IPS-11a (cell line): ENCODE results near the gene GUCY1A2.

ENCODE experiments used
- H3K4me3 ChIP-seq: one replicate; pipeline ENCODE4 v1.5.1; 2013; ENCODE audit warnings: low read depth, low read length, control low read depth

Gene GUCY1A2

GRCh38 chr11:106999196-106999595 lies 19.1 kb downstream of the GUCY1A2 start:
- no peak overlapping the region for H3K4me3 ChIP-seq

DNA sequence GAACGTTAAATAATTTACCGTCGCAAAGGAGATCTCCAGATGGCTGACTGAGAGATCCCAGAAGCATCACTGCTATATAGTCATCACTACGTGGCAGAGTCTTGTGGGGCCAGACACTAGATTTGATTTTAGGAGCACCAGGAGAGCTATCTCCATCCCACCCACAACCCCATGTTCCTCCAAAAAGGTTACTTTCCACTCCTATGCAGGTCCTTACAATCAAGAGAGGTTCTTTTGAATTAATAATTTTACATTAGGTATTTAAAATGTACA lies 19.4 kb downstream of the GUCY1A2 start:
- no peak overlapping the region for H3K4me3 ChIP-seq

DNA sequence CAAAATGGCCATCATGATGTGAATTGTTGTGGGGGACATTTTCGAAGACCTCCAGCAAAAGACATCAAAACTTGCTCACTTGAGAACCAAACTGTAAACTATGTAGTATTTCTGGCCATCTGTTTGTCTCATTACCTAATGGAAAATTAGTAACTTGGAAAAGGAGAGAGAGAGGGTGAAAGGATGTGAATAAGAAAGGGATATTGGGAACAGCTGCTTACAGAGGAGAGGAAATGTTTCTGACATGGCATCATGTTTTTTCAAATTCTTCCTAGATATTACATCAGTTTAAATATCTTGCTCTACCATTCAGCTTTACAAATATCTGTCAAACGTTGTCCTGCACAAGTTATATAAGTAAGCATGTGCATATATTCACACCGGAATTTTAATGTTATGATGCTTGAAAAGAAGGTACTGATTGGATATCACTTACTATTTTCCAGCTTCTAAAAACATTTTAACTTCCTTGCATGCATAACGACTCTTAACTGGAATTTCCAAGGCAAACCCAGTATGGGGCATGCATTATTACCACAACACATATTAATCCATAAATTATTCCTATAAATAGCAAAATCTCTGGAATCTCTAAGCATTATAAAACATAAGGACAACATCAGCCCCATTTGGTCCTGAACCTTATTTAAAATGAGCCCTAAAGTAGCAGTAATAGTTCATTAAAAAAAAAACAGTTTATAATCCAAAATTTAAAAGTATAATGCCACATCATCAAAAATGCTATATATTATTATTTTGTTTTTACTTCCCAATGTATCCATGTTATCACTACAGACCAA lies 20.0 kb downstream of the GUCY1A2 start:
- H3K4me3 ChIP-seq = no peak overlapping the region

DNA sequence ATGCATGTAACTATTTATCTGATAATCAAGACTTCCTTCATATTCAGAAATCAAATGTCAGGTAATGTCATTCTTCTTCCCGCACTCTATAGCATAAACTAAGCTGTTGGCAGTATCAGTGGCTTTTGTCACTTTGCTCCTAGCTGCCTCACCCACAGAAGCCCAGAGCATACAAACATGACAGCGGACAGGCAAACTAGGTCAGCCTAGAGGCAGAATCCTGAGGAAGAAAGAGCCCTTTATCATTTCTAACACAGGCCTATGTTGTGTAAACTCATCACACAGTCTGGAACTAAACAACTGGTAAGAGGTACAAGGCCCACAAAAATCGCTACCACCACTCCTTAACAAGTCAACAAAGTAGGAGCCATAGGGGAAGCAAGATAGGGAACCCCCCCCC lies 21.0 kb downstream of the GUCY1A2 start:
- no peak overlapping the region for H3K4me3 ChIP-seq

DNA sequence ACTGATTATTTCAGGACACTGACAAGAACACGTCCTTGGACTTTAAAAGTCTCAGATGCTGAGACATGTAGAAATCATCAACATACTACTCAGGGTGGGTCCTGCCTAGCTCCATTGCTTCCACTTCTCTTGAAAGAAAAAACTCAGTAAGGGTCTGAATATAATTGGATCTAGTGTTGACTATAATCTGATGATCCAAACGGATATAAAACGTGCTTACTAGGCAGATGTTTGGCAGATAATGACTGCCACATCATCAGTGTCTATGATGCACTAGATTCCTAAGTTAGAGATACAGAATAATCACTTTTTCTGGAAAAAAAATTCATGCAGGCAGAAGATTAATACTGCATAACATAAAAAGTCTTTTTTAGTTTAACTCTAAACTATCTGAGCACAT lies 21.6 kb downstream of the GUCY1A2 start:
- H3K4me3 ChIP-seq = no peak overlapping the region

DNA sequence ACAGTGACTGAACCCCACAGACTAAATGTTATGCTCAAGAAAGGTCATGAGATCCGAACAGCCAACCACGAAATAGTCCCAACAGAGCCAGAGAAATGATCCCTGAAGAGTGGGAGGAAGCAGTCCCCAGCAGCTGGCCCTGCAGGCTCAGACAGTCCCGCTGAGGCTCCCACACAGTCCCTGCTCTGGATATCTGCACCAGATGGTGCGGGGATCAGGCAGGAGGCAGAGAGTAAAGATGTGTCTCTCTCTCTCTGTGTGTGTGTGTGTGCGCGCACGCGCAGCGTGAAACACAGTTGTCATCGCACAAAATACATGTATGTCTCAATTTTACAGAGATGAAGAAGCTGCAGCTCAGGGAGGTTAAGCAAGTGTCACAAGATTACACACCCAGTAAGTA lies 27.9 kb downstream of the GUCY1A2 start:
- H3K4me3 ChIP-seq = no peak overlapping the region

GRCh38 chr11:106989078-106989455 lies 29.2 kb downstream of the GUCY1A2 start:
- no peak overlapping the region for H3K4me3 ChIP-seq

DNA sequence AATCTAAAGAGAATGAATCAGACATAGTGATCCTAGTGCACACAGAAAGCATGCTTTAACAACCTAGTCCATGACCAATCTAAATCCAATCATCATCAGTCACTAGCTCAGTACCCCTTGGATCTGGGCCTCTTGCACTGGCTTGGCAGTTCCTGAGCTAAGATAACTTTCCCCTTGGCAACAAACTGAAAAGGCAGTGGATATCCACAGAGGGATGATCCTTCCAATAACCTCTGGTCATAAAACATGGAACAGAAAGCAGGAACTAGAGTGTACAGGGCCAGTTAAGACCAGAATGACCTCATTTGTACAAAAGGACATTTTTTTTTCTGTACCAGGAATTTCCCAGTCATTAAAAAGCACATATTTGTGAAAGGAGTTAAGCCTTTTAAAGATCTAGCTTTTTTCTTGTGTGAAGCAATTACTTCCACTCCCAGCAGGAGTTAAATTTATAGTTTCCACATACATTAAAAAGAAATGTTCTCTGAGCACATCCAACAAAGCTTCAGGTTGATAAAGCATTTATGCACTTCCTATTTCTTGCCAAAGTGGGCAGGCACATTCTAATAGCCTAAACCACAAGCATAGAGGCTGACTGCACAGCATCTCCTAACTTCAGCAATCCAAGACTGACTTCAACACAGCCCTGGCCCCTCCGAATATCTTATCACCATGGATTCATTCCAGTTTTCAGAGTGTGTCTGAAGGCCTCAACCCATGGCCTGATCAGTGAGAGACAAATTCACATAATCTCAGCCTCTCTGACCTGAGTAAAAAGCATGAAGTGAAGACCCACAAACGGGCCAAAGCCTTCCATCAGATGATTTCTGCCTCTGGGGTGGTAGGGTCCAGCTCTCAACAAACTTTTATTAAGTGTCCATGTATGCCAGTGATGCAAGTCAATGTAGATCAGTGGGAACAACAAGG lies 29.9 kb downstream of the GUCY1A2 start:
- H3K4me3 ChIP-seq = no peak overlapping the region

DNA sequence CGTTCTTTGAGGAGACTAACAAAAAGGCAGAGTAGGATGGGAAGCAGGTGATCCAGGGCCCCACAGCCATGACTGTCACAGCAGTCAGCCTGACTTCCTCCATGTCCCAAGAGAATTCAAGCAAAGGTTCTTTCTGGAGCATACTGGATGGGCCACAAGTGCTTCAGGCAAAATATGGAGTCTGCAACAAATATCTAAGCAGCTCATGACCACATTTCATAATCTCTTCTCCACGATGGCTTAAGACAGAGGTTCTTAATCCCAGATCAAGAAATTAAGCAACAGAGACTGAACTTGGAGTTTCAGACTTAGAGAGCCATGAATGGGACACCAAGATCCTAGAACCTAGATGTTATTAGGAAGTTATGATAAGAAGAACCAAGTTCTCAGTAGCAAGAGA lies 31.6 kb downstream of the GUCY1A2 start:
- no peak overlapping the region for H3K4me3 ChIP-seq

DNA sequence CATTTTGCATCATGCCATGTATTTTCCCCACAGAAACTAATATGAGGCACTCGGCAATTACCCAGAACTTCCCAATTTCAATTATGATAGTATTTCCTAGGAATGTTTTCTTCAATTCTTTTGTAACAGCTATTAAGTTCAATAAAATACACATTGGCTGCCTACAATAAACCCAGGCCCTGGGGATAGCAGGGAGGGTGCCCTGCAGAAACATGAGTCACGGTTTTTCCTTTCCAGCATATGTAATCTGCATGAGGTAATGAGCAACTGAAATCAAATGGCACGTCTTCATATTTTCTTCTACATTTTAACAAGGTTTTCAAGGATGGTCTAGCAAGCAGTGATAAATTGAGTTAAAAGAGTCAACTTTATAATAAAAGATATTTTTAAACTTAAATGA lies 32.0 kb downstream of the GUCY1A2 start:
- H3K4me3 ChIP-seq = no peak overlapping the region

DNA sequence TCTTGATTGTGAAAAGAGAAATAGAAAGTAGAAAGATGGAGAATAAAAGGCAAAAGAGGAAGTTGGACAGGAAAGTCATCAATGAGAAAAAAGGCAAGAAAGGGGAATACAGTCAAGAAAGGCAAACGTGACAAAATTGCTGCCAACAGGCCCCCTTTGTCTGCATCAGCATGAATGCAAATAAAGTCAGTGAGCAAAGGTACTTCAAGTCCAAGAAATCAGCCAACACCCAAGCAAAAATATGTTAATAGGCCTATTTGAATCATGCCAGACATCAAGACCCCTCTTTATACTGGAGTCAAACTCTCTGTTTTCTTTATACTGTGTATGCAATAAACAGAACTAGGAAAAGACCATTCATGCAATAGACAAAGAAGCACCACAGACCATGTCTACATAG lies 34.3 kb downstream of the GUCY1A2 start:
- no peak overlapping the region for H3K4me3 ChIP-seq

GRCh38 chr11:106983261-106983660 lies 35.0 kb downstream of the GUCY1A2 start:
- H3K4me3 ChIP-seq = no peak overlapping the region

GRCh38 chr11:106974831-106975230 lies 43.4 kb downstream of the GUCY1A2 start:
- H3K4me3 ChIP-seq = no peak overlapping the region

DNA sequence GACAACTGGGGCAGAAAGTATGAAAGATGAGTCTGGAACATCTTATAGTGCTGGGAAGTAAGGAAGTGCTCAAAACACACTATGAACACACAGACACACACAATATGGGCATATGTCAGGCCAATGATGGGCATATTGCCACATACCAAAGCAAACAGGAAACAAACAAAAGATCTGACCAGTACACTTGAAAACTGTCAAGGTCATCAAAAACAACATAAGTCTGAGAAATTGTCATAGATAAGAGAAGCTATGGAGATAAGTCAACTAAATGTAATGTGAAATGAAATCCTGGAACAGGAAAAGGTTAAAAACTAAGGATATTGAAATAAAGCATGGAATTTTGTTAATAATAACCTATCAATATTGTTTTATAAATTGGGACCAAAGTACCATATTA lies 46.4 kb downstream of the GUCY1A2 start:
- H3K4me3 ChIP-seq = no peak overlapping the region

DNA sequence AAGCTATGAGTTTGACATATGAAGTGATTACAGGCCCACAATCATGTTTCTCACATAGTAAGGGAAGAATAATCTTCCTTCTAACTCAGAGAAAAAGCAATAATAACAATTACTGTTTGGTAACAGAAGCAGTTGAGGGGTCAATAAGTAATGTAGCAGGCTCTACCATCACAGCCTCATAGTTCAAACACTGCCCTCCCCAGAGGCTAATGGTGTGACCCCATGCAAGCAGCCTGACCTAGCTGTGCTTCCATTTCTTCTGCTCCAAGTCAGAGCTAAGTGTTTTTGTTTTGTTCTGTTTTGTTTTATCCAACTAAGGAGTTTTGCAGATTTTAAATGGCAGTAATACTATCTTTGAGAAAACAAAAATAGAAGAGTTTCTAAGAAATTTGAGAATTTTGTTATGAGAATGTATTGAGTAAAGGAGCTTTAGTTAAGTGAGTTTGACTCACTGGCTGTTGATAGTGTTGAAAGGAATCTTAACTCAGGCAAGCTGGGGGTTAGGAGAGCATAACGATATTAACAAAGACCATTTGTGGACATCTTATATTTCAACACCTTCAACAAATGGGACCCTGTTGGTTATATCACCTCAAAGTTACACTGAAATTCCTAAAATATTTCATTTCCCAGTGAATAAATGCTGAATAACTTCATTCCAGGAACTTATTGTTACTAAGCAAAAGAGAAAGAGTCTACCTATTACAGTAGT lies 48.5 kb downstream of the GUCY1A2 start:
- H3K4me3 ChIP-seq = no peak overlapping the region

DNA sequence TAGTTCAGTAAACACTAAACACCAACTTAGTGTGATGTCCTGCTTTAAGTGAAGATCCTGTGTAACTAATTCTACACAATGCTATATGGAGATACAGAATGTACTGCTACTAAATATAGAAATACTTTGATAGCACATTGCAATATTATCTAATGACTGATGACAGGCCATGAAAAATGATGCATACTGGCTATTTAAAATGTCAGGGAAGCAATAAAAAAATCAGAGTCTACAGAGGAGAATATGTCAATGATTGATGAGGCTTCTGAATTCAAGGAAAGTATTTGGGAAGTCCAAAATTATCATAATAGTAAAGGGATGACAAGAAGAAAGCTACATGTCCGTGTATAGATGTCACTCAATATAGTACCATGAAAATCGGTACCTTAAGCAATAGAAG lies 55.3 kb downstream of the GUCY1A2 start:
- no peak overlapping the region for H3K4me3 ChIP-seq

GRCh38 chr11:106961518-106961917 lies 56.8 kb downstream of the GUCY1A2 start:
- H3K4me3 ChIP-seq = no peak overlapping the region

GRCh38 chr11:106961048-106961447 lies 57.2 kb downstream of the GUCY1A2 start:
- H3K4me3 ChIP-seq = no peak overlapping the region

DNA sequence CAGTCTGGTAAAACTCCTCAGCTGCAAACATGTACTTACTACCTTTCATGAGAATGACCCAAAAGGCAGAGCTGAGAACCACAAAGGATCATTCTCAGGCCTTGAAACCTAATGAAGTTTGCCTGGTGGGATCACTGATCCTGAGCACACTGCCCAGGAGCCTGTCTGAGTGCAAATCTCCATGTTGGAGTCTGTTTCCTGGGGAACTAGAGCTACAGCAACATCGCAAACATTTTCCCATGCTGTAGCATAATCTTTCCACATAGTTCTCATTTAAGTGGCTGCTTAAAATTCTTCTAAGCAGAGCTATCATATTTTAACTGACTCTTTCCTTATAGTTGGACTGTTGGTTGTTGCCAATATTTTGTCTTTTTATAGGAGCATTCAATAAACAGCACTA lies 58.5 kb downstream of the GUCY1A2 start:
- no peak overlapping the region for H3K4me3 ChIP-seq

DNA sequence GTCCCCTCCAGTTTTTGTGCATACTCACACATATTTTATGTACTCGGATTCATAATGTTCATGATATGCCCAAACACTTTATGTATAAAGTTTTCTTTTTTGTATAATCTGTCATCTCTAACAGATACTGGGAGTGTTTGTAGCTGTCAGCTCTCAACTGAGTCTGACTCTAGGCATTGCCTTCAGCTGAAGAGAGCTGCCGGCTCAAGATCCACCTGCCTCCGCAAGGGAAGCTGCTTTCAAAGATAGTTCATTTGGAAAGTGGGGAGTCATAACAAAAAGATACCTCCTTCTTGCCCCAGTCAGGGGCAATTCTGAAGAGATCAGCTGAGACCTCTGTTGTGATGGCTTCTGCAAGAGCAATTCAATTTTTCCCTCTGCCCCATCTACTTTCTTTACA lies 58.9 kb downstream of the GUCY1A2 start:
- no peak overlapping the region for H3K4me3 ChIP-seq

- H3K4me3 ChIP-seq = no peak overlapping the region
These were observed 59.6 kb downstream of the GUCY1A2 start for GRCh38 chr11:106958517-106959248.
